SU-DHL-6 (cell line): ENCODE measurements around the gene ZSCAN1.

Experiments
- EZH2phosphoT487 ChIP-seq: fragments of 200-600 bp; sonication (generic), shearing (Covaris generic); conservative IDR thresholded peaks from 2 replicates; pipeline ENCODE4 v1.6.1; 2018; ENCODE audit warnings: mild to moderate bottlenecking, antibody characterized with exemption, low read length, moderate library complexity, mixed read lengths
- TF ChIP-seq, protein P1 (sequence below): fragments of 200-600 bp; sonication (generic); IDR thresholded peaks from one replicate; pipeline ENCODE4 v1.5.1; 2017; ENCODE audit warnings: antibody characterized with exemption, mild to moderate bottlenecking, low read length, moderate library complexity; ENCODE audit not compliant: insufficient read depth, poor library complexity, severe bottlenecking

DNA sequence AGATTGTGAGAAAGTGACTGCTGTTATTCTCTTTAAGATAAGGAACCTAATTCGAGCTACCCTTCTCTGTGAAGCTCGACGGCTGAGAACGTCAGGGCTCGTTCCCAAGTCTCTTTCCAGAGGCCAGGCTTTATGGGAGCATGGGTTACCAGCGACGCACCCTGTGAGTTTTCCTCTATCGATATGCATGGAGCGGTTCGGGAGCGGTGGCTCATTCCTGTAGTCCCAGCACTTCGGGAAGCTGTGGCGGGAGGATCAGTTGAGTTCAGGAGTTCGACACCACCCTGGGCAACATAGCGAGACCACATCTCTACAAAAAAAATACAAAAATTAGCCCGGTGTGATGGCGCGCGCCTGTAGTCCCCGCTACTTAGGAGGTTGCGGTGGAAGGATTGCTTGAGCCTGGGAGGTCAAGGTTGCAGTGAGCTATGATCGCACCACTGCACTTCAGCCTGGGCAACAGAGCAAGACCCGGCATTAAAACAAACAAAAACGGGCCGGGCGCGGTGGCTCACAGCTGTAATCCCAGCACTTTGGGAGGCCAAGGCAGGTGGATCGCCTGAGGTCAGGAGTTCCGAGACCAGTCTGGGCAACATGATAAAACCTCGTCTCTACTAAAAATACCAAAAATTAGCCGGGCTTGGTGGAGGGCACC is 30.5 kb upstream of the ZSCAN1 start:
- TF ChIP-seq, protein P1, sequence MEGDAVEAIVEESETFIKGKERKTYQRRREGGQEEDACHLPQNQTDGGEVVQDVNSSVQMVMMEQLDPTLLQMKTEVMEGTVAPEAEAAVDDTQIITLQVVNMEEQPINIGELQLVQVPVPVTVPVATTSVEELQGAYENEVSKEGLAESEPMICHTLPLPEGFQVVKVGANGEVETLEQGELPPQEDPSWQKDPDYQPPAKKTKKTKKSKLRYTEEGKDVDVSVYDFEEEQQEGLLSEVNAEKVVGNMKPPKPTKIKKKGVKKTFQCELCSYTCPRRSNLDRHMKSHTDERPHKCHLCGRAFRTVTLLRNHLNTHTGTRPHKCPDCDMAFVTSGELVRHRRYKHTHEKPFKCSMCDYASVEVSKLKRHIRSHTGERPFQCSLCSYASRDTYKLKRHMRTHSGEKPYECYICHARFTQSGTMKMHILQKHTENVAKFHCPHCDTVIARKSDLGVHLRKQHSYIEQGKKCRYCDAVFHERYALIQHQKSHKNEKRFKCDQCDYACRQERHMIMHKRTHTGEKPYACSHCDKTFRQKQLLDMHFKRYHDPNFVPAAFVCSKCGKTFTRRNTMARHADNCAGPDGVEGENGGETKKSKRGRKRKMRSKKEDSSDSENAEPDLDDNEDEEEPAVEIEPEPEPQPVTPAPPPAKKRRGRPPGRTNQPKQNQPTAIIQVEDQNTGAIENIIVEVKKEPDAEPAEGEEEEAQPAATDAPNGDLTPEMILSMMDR, result no peak
- TF ChIP-seq EZH2phosphoT487, result no peak
